ENCODE data around the gene SHC4. TPM values are rescaled to one million over a fixed set of nuclear protein-coding genes. Genes with fewer than 3 reads are reported as not detected.

Gene SHC4
- total and polyA plus RNA-seq, 4 donors, result 0.09 to 1.9 (median 0.44) TPM

DNA sequence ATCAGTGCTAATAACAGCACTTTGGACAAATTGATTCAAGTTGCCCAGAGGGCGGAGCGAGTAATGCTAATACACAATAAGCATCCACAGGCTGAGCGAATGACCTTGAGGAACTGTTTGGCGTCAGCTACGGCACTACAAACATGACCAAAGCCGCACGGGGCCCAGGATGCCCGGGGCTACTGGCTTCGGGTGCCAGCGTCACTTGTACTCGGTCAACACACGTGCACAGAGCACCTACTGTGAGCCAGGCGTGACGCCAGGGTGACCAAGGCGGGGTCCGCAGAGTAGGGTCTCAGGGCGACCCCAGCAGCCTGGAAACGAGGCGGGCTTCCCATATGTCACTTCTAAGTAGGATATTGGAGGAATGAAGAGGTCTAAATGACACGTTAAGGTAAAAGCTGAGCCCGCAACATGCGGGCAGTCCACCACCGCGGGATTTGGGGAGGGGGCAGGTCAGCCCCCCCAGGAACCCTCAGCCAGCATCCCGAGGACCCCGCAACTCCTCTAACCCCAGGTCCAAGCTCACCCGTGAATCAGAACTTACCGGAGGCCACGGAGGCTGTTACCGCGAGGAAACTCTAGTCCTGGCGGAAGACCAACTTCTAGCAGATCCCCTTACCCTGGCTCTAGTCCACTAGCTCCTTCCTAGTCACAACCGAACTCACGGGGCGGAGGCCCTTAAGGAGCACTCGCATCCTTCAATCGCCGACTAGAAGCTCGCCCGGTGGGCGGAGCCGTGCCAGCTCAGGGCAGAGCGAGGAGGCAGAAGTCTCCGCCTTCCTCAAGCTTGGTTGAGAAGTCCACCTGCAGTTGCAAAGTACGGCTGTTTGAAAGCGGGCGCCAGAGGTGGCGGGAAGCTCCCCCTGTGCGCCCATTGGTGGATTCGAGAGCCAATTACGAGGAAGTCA, 153.1 kb downstream of the SHC4 start, which contains the start of gene CEP152:
Gene CEP152, minus strand, starts transcription at position 656 of the 911 bp plus-strand sequence. CDS start 5,420 bp downstream, outside the sequence.
- H3K27ac ChIP-seq (ENCODE audit: low read depth in 1 of 2, low read length in 1 of 2), result no peak within 1 kb of the TSS
- 1% methylated on average over 48 to 51 of the region's 51 CpGs for WGBS, 2 donors
- no peaks in the 10 kb centered on the region for H3K9me3 ChIP-seq (ENCODE audit: control insufficient read depth in 4 of 4, insufficient read depth in 3 of 4, low read length in 3 of 4)

DNA sequence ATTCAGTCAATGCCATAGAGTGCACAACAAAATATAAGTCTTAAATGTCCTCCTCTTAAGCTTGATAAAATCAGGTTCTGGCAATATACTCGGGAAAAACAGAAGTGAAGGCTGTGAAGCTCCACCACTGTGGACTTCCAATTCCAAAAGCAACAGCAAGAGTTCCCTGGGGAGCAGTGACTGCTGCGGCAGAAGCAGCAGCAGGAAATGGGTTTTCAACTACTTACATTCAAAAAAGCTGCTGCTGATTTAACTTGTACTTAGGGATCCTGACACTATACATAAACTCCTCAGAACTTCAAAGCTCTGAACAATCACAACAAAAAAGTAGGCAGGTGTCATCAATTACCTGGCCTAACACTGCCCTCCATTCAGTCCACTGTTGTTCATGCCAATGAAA, 157.6 kb downstream of the SHC4 start:
- H3K9me3 ChIP-seq (ENCODE audit: control insufficient read depth in 4 of 4, insufficient read depth in 3 of 4, low read length in 3 of 4), result no peaks in the 10 kb centered on the region
- ATAC-seq (ENCODE audit: insufficient read depth, low FRiP score) (no peak), DNase-seq (peak in 1 of 3 donors; percentile 46)
- H3K9ac ChIP-seq (ENCODE audit: insufficient read depth in 1 of 2, low read length in 2 of 2), result no peak overlapping the region
- 60 to 65% methylated on average over 2 of the region's 2 CpGs for WGBS, 2 donors
- no peaks in the 10 kb centered on the region for H3K36me3 ChIP-seq (ENCODE audit: control insufficient read depth in 4 of 4, insufficient read depth in 4 of 4, low read length in 4 of 4)
- H3K27me3 ChIP-seq (ENCODE audit: control insufficient read depth in 3 of 3, insufficient read depth in 3 of 3, low read length in 2 of 3), result no peaks in the 10 kb centered on the region
- TF ChIP-seq, protein P1, sequence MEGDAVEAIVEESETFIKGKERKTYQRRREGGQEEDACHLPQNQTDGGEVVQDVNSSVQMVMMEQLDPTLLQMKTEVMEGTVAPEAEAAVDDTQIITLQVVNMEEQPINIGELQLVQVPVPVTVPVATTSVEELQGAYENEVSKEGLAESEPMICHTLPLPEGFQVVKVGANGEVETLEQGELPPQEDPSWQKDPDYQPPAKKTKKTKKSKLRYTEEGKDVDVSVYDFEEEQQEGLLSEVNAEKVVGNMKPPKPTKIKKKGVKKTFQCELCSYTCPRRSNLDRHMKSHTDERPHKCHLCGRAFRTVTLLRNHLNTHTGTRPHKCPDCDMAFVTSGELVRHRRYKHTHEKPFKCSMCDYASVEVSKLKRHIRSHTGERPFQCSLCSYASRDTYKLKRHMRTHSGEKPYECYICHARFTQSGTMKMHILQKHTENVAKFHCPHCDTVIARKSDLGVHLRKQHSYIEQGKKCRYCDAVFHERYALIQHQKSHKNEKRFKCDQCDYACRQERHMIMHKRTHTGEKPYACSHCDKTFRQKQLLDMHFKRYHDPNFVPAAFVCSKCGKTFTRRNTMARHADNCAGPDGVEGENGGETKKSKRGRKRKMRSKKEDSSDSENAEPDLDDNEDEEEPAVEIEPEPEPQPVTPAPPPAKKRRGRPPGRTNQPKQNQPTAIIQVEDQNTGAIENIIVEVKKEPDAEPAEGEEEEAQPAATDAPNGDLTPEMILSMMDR (IDR thresholded peaks at IDR 0.05; ENCODE audit: control extremely low read depth, extremely low read depth), result no peak
- no peak overlapping the region for H3K27ac ChIP-seq (ENCODE audit: low read depth in 1 of 2, low read length in 1 of 2)
- H3K4me1 ChIP-seq (ENCODE audit: control insufficient read depth in 5 of 5, insufficient read depth in 5 of 5, low read length in 5 of 5), result peaks cover 0 to 8% (median 4%) of the 10 kb centered on the region in 5 donors
- no peak overlapping the region for H3K4me3 ChIP-seq

More for the DNA sequence above, 153.1 kb downstream of the SHC4 start, which contains the start of gene CEP152:
- Histone ChIP-seq H3K9ac (ENCODE audit: insufficient read depth in 1 of 2, low read length in 2 of 2) (peak within 1 kb of the TSS; percentile 86 to 97), H3K36me3 (ENCODE audit: control insufficient read depth in 4 of 4, insufficient read depth in 4 of 4, low read length in 4 of 4) (no peaks in the 10 kb centered on the region), H3K4me1 (ENCODE audit: control insufficient read depth in 5 of 5, insufficient read depth in 5 of 5, low read length in 5 of 5) (peaks cover 0 to 13% (median 4%) of the 10 kb centered on the region in 5 donors), H3K4me3 (peak within 1 kb of the TSS; percentile 78), H3K27me3 (ENCODE audit: control insufficient read depth in 3 of 3, insufficient read depth in 3 of 3, low read length in 2 of 3) (peaks cover 0 to 3% (median 0%) of the 10 kb centered on the region in 3 donors)
- peak; percentile 99 to 100 (median 99) for DNase-seq
- TF ChIP-seq, protein P1 (IDR thresholded peaks at IDR 0.05; ENCODE audit: control extremely low read depth, extremely low read depth), result no peak
- ATAC-seq (ENCODE audit: insufficient read depth, low FRiP score), result peak; percentile 97

DNA sequence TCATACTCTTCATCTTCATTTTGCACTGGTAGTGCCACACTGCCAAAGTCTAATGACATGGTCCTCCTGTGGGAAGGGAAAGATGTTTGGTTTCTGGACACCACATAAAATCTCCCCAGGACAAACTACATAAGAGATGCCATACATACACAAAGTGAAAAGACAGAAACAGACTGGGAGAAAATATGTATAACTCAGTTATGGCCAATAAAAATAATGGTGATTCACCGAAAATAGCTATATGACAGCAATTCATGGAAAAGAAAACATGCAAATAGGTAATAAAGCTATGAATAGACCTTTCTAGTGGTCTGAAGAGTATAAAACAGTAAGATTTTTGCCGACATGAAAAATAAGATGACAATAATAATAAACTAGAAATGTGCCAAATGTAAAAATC, 158.1 kb downstream of the SHC4 start:
- H3K4me1 ChIP-seq (ENCODE audit: control insufficient read depth in 5 of 5, insufficient read depth in 5 of 5, low read length in 5 of 5), result peaks cover 0 to 11% (median 4%) of the 10 kb centered on the region in 5 donors
- WGBS, 2 donors, result 43 to 92% methylated on average over 2 of the region's 2 CpGs
- no peak for ATAC-seq (ENCODE audit: insufficient read depth, low FRiP score)

More for the DNA sequence above, 158.1 kb downstream of the SHC4 start:
- H3K36me3 ChIP-seq (ENCODE audit: control insufficient read depth in 4 of 4, insufficient read depth in 4 of 4, low read length in 4 of 4), result no peaks in the 10 kb centered on the region
- no peaks in the 10 kb centered on the region for H3K9me3 ChIP-seq (ENCODE audit: control insufficient read depth in 4 of 4, insufficient read depth in 3 of 4, low read length in 3 of 4)
- TF ChIP-seq, protein P1 (IDR thresholded peaks at IDR 0.05; ENCODE audit: control extremely low read depth, extremely low read depth), result no peak
- no peak overlapping the region for H3K9ac ChIP-seq (ENCODE audit: insufficient read depth in 1 of 2, low read length in 2 of 2)
- no peaks in the 10 kb centered on the region for H3K27me3 ChIP-seq (ENCODE audit: control insufficient read depth in 3 of 3, insufficient read depth in 3 of 3, low read length in 2 of 3)
- no peak overlapping the region for H3K27ac ChIP-seq (ENCODE audit: low read depth in 1 of 2, low read length in 1 of 2)
- DNase-seq, result no peak
- H3K4me3 ChIP-seq, result no peak overlapping the region

All from lung (tissue), 12 donors.